Panc1 (cell line): Measurements from ENCODE around the gene E2F2.

ENCODE experiments used
- CTCF ChIP-seq: fragments of 450-650 bp; IDR thresholded peaks from 2 replicates; pipeline ENCODE4 v1.5.1; 2017; ENCODE audit warnings: mild to moderate bottlenecking
- SIN3A ChIP-seq: IDR thresholded peaks from 2 replicates; pipeline ENCODE4 v1.6.1; 2012; ENCODE audit warnings: low read depth, mild to moderate bottlenecking, low read length, moderate library complexity, borderline replicate concordance; ENCODE audit not compliant: insufficient read depth
- TCF7L2 ChIP-seq: IDR thresholded peaks from 2 replicates; pipeline ENCODE4 v1.6.1; 2011; ENCODE audit warnings: mild to moderate bottlenecking, low read depth, low read length, inconsistent platforms

- TF ChIP-seq CTCF (no peak), TCF7L2 (no peak), SIN3A (no peak)
Observed at GRCh38 chr1:23563003-23563402, 32.0 kb upstream of the E2F2 start.
